ENCODE data around the gene ZSCAN12.

- TF ChIP-seq GATA3 (IDR thresholded peaks at IDR 0.05; ENCODE audit: low read depth, low read length) (no peak), GATA2 (IDR thresholded peaks at IDR 0.05; ENCODE audit: low read depth, low read length) (no peak)
Observed at GRCh38 chr6:28360961-28361360, 38.6 kb downstream of the ZSCAN12 start.

All from SH-SY5Y (cell line).